Measurements from ENCODE around the gene APP. TPM values are rescaled to one million over a fixed set of nuclear protein-coding genes. Genes with fewer than 3 reads are reported as not detected.

Gene APP
- total and polyA plus RNA-seq, 7 donors = 71.7 to 355 (median 270) TPM

GRCh38 chr21:26068776-26069175, 101.8 kb downstream of the APP start:
- 61 to 95% methylated on average over 4 of the region's 4 CpGs for whole genome bisulfite sequencing, 2 donors
- H3K4me1 ChIP-seq = peaks cover 0 to 27% (median 25%) of the 10 kb centered on the region in 4 donors
- H3K27ac ChIP-seq = no peak overlapping the region
- intact Hi-C loops (cut with DNase I) = no loop called here
- no peaks in the 10 kb centered on the region for H3K27me3 ChIP-seq
- H3K9me3 ChIP-seq = no peaks in the 10 kb centered on the region
- H3K4me3 ChIP-seq = no peak overlapping the region
- no peak for DNase-seq
- TF ChIP-seq POLR2A (IDR thresholded peaks at IDR 0.05) = no peak
- TF ChIP-seq CTCF (IDR thresholded peaks at IDR 0.05) = no peak
- TF ChIP-seq POLR2AphosphoS5 (IDR thresholded peaks at IDR 0.05) = no peak
- TF ChIP-seq EP300 (IDR thresholded peaks at IDR 0.05) = no peak
- no peaks in the 10 kb centered on the region for H3K36me3 ChIP-seq

- no peak overlapping the region for H3K27ac ChIP-seq
- no peaks in the 10 kb centered on the region for H3K9me3 ChIP-seq
- no peaks in the 10 kb centered on the region for H3K36me3 ChIP-seq
- TF ChIP-seq POLR2A (IDR thresholded peaks at IDR 0.05) (no peak), POLR2AphosphoS5 (IDR thresholded peaks at IDR 0.05) (no peak), CTCF (IDR thresholded peaks at IDR 0.05) (no peak), EP300 (IDR thresholded peaks at IDR 0.05) (no peak)
- H3K27me3 ChIP-seq = no peaks in the 10 kb centered on the region
- intact Hi-C loops (cut with DNase I) = no loop called here
- H3K4me3 ChIP-seq = no peak overlapping the region
- peaks cover 0 to 27% (median 25%) of the 10 kb centered on the region in 4 donors for H3K4me1 ChIP-seq
- WGBS, 2 donors = 73 to 77% methylated on average over 12 of the region's 12 CpGs
- no peak for DNase-seq
Observed at GRCh38 chr21:26067836-26068594, 102.6 kb downstream of the APP start.

GRCh38 chr21:26064506-26064905, 106.1 kb downstream of the APP start:
- Histone ChIP-seq H3K27me3 (no peaks in the 10 kb centered on the region), H3K9me3 (no peaks in the 10 kb centered on the region), H3K4me3 (no peak overlapping the region), H3K27ac (no peak overlapping the region), H3K4me1 (peaks cover 0 to 21% (median 9%) of the 10 kb centered on the region in 4 donors), H3K36me3 (no peaks in the 10 kb centered on the region)
- intact Hi-C loops (cut with DNase I) = no loop called here
- DNase-seq = no peak
- WGBS, 2 donors = 93 to 96% methylated on average over 6 of the region's 6 CpGs
- TF ChIP-seq POLR2A (IDR thresholded peaks at IDR 0.05) (no peak), CTCF (IDR thresholded peaks at IDR 0.05) (no peak), POLR2AphosphoS5 (IDR thresholded peaks at IDR 0.05) (no peak)

GRCh38 chr21:26061437-26061836, 109.1 kb downstream of the APP start:
- peak in 1 of 4 donors; percentile 18 for TF ChIP-seq POLR2AphosphoS5 (IDR thresholded peaks at IDR 0.05)
- TF ChIP-seq EP300 (IDR thresholded peaks at IDR 0.05) = no peak
- TF ChIP-seq CTCF (IDR thresholded peaks at IDR 0.05) = no peak
- TF ChIP-seq POLR2A (IDR thresholded peaks at IDR 0.05) = no peak

More at GRCh38 chr21:26061437-26061836, 109.1 kb downstream of the APP start:
- Histone ChIP-seq H3K36me3 (no peaks in the 10 kb centered on the region), H3K27ac (peak overlapping the region; percentile 38 to 56 (median 49)), H3K4me1 (peaks cover 0 to 11% (median 5%) of the 10 kb centered on the region in 4 donors), H3K9me3 (no peaks in the 10 kb centered on the region), H3K27me3 (no peaks in the 10 kb centered on the region), H3K4me3 (no peak overlapping the region)
- DNase-seq = no peak
- WGBS, 2 donors = 77 to 79% methylated on average over 4 of the region's 4 CpGs
- intact Hi-C loops (cut with DNase I) = no loop called here
